ENCODE results near the gene APIP. TPM values are rescaled to one million over a fixed set of nuclear protein-coding genes. Genes with fewer than 3 reads are reported as not detected.

Gene APIP
- total and polyA plus RNA-seq, 2 of the 8 experiments (the other 6 are each of a cell fraction or from before 2014, with no cell fraction given) = 10.4 to 25.7 TPM

DNA sequence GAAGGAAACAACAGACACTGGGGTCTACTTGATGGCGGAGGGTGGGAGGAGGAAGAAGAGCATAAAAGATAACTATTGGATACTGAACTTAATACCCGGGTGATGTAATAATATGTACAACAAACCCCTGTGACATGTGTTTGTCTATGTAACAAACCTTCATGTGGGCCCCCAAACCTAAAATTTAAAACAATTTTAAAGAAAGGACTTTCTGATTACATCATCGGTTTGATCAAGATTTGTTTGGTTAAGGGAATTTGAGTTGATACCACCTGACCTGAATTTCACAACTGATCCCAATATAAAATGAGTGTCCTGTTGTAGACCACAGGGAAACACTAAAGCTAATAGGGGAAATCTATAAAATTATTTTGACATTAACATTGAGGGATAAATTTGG is 34.3 kb downstream of the APIP start (continued):
- TF ChIP-seq TBP (IDR thresholded peaks at IDR 0.05; ENCODE audit: low read depth, low read length) (no peak), NRF1 (IDR thresholded peaks at IDR 0.05; ENCODE audit: low read depth, low read length) (no peak), GABPA (IDR thresholded peaks at IDR 0.05; ENCODE audit: borderline replicate concordance, insufficient read depth, low read length) (no peak), SAP30 (IDR thresholded peaks at IDR 0.05; ENCODE audit: insufficient read depth, insufficient replicate concordance, low read length) (no peak), BRCA1 (IDR thresholded peaks at IDR 0.05; ENCODE audit: low read depth, low read length) (no peak), TCF12 (IDR thresholded peaks at IDR 0.05; ENCODE audit: low read depth, low read length) (no peak)
